Activated CD8-positive, alpha-beta memory T cell treated with anti-CD3 and anti-CD28 coated beads, Interleukin-2, amount 10 ng/mL, durations not matched to agents 7 days and 5 days (primary cell): ENCODE data around the gene ZSWIM1. TPM values are rescaled to one million over a fixed set of nuclear protein-coding genes. Genes with fewer than 3 reads are reported as not detected.
A peak's percentile ranks its signal among the peaks of the same experiment; 100 is the strongest.

Source experiments
- ATAC-seq: fragments of 150-1000 bp; cut with Tn5 transposase; one replicate; pipeline ENCODE4 v1.10.0; 2021; ENCODE audit warnings: moderate library complexity
- CTCF ChIA-PET: fragments of 350-600 bp; sonication (Branson Sonifier 250); formaldehyde crosslinking; loops from one replicate; lab custom pipeline; 2021; ENCODE audit warnings: antibody characterized with exemption; lab: Charles Lee
- DNase-seq: peaks from one replicate; pipeline ENCODE4 v3.0.0-alpha.2; 2020
- H3K27ac Mint-ChIP-seq: one replicate; pipeline ENCODE4 v1.8.0; 2021; ENCODE audit warnings: mild to moderate bottlenecking, mixed read lengths
- H3K27me3 Mint-ChIP-seq: one replicate; pipeline ENCODE4 v1.8.0; 2021; ENCODE audit warnings: mixed read lengths
- H3K36me3 Mint-ChIP-seq: one replicate; pipeline ENCODE4 v1.8.0; 2021; ENCODE audit warnings: mild to moderate bottlenecking, mixed read lengths
- H3K4me1 Mint-ChIP-seq: one replicate; pipeline ENCODE4 v1.8.0; 2021; ENCODE audit warnings: mixed read lengths
- H3K4me3 Mint-ChIP-seq: one replicate; pipeline ENCODE4 v1.8.0; 2021; ENCODE audit warnings: mild to moderate bottlenecking, moderate library complexity, mixed read lengths
- H3K9me3 Mint-ChIP-seq: one replicate; pipeline ENCODE4 v1.8.0; 2022; ENCODE audit warnings: low read depth, mixed read lengths
- total RNA-seq, 2 experiments: library from RNA; stranded (reverse); gene quantifications; one replicate each; pipeline ENCODE4 v1.2.3, GENCODE V29; 2021

The ZSWIM1 gene
- total RNA-seq, 2 experiments from 2014 or later, result 2.2 to 4.4 TPM

DNA sequence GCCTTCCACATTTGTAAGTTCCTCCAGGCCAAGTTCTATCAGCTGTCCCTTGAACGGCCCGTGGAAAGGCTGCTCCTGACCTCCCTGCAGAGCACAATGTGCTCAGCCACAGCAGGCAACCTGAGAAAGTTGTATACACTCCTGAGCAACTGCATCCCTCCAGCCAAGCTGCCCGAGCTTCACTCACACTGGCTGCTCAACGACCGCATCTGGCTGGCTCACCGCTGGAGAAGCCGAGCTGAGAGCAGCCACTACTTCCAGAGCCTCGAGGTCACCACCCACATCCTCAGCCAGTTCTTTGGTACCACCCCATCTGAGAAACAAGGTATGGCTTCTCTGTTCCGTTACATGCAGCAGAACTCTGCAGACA lies 2.1 kb downstream of the ZSWIM1 start:
- Mint-ChIP-seq H3K36me3 (peaks cover 16% of the 10 kb centered on the region), H3K27me3 (peaks cover 8% of the 10 kb centered on the region), H3K27ac (peak overlapping the region; percentile 16), H3K9me3 (no peaks in the 10 kb centered on the region), H3K4me3 (no peak overlapping the region), H3K4me1 (peaks cover 42% of the 10 kb centered on the region)
- ATAC-seq (no peak), DNase-seq (no peak)
- CTCF ChIA-PET, result interaction anchor here (0.8 to 1.4 kb wide), 4 partner anchors 22 to 140 kb away, joined by 3 to 4 read pairs (median 3); no protein-coding TSS in a partner anchor

DNA sequence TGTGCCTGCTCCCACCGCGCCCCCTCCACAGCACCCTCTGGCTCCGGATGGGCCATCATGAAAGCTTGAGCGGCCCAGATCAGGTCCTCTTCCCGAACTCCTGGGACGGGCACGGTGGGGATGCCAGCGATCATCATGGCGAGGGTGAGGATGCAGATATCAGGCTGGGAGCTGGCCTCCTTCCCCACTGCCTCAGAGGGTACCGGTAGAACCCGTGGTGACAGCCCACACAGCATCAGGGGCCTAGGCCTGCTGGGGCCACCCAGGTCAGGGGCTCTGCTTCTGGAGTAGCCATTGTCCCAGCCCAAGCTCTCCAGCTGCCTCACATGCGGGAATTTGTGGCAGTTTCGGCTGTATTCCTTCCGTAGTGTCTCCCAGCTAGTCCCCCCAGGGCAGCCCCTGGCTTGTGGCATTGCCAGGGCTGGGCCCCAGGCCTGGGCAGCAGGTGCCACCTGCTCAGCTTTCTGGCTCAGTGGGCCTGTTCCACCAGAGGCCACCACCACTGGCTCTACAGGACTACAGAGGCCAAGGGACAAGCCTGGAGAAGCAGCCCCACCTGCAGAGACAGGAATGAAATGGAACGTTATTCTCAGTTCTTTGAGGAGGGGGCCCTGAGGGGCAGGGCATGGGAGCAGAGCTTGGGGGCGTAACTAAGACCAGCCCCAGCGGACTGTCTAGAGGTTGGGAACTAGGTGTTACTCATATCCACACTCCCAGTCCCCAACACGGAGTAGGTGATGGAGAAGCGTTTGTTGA lies 5.7 kb downstream of the ZSWIM1 start:
- peaks cover 8% of the 10 kb centered on the region for H3K27me3 Mint-ChIP-seq
- CTCF ChIA-PET, result interaction anchor here (0.7 kb wide), 1 partner anchor 116 kb away, joined by 3 read pairs; no protein-coding TSS in a partner anchor
- ATAC-seq (no peak), DNase-seq (no peak)
- H3K27ac Mint-ChIP-seq, result no peak overlapping the region
- no peaks in the 10 kb centered on the region for H3K9me3 Mint-ChIP-seq
- peaks cover 15% of the 10 kb centered on the region for H3K36me3 Mint-ChIP-seq
- peaks cover 36% of the 10 kb centered on the region for H3K4me1 Mint-ChIP-seq
- no peak overlapping the region for H3K4me3 Mint-ChIP-seq

DNA sequence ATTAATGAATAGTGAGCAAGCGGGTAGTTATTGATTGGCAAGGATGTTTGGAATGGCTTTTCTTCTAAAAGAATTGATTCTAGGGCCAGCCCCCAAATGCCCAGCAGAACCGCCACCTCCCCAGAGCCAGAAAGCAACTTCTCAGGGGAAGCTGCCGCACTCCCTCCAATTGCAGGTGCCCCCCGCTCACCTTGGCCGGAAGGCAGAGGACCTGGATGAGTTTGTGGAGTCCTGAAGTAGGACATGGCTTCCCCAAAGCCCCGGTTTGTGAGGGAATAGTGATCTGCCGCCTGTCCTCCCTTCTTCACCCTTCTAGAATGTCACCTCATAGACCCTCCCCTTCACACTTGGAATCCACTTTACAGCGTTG lies 6.3 kb downstream of the ZSWIM1 start, which contains the start of gene SPATA25:
Gene SPATA25, minus strand, starts transcription at position 277 of the 370 bp plus-strand sequence. Its CDS starts 32 bp downstream, at position 245.
- ATAC-seq (no peak), DNase-seq (no peak)
- CTCF ChIA-PET, result interaction anchor here (0.7 kb wide), 1 partner anchor 116 kb away, joined by 3 read pairs; no protein-coding TSS in a partner anchor
- H3K4me1 Mint-ChIP-seq, result peaks cover 37% of the 10 kb centered on the region
- no peak within 1 kb of the TSS for H3K4me3 Mint-ChIP-seq
- H3K27me3 Mint-ChIP-seq, result peaks cover 5% of the 10 kb centered on the region
- no peak within 1 kb of the TSS for H3K27ac Mint-ChIP-seq
- peaks cover 13% of the 10 kb centered on the region for H3K36me3 Mint-ChIP-seq
- H3K9me3 Mint-ChIP-seq, result no peaks in the 10 kb centered on the region

DNA sequence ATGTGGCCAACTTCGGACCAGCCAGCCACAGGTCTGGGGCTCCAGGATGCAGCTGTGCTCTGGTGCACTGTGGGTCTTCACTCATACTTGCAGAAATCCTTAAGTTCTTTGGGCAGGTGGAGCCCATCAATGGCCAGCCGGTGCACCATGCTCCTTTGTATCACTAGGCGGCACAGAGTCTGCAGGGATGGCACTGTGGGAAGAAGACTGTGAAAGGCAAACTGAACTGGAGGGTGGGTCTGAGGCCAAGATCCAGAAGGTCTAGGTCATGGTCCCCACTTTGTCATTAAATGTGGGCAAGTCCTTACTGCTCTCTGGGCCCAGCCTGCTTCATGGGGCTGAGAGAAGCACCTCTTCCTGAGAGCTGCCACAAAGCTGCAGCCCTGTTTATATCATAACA lies 7.7 kb downstream of the ZSWIM1 start:
- Mint-ChIP-seq H3K9me3 (no peaks in the 10 kb centered on the region), H3K36me3 (peaks cover 4% of the 10 kb centered on the region), H3K27ac (no peak overlapping the region), H3K4me3 (no peak overlapping the region), H3K27me3 (no peaks in the 10 kb centered on the region), H3K4me1 (peaks cover 39% of the 10 kb centered on the region)
- DNase-seq (no peak), ATAC-seq (no peak)
- CTCF ChIA-PET, result interaction anchor here (1.5 to 2.1 kb wide), 3 partner anchors 8 to 61 kb away, joined by 3 to 8 read pairs (median 4); partner anchors contain the start of gene ZSWIM1

DNA sequence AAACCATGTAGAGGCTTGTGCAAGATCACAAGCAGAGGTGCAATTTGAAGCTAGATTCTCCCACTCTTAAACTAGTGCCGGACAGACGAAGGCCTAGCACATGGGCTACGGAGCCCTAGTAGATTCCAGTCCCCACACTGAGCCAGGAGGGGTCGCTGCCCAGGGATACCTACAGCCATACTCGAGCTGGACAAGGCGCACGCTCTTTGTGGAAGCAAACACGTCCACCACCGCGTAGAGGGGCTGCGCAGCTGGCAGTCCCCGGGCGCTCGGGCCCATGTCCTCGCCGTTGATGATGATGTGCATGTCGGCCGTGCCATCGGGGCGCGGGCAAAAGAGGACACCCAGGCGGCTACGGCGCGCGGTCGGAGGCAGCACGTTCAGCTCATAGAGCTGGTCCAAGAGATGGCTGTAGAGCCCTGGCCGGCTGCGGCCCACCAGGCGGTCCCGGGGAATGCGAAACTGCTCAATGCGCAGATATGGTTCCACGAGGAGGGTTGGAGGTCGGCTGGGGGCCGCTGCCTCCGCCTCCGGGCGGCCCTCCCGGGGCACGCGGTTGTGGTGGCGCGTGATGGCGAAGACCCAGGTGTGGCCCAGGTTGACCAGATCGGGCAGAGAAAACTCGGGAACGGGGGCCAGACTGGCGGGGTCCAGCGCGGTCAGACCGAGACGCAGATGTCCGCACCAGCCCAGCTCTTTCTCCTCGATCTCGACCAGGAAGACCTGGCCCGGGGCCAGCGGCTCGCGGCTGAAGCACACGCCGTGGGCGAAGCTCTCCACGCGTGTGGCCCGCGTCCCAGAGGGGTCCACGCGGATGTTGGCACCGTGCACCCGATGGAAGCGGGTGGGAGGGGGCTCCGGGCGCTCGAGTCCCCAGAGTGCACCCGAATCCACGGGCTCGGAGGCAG lies 9.3 kb downstream of the ZSWIM1 start:
- CTCF ChIA-PET, result interaction anchor here (0.7 to 3.5 kb wide), 17 partner anchors 9 to 124 kb away, joined by 3 to 19 read pairs (median 4); partner anchors contain the start of genes DNTTIP1, PCIF1, UBE2C and WFDC3
- Mint-ChIP-seq H3K4me1 (peaks cover 37% of the 10 kb centered on the region), H3K9me3 (no peaks in the 10 kb centered on the region), H3K27ac (peak overlapping the region; percentile 56), H3K27me3 (no peaks in the 10 kb centered on the region), H3K36me3 (peaks cover 4% of the 10 kb centered on the region), H3K4me3 (peak overlapping the region; percentile 84)
- DNase-seq (peak; percentile 55), ATAC-seq (peak; percentile 3)

DNA sequence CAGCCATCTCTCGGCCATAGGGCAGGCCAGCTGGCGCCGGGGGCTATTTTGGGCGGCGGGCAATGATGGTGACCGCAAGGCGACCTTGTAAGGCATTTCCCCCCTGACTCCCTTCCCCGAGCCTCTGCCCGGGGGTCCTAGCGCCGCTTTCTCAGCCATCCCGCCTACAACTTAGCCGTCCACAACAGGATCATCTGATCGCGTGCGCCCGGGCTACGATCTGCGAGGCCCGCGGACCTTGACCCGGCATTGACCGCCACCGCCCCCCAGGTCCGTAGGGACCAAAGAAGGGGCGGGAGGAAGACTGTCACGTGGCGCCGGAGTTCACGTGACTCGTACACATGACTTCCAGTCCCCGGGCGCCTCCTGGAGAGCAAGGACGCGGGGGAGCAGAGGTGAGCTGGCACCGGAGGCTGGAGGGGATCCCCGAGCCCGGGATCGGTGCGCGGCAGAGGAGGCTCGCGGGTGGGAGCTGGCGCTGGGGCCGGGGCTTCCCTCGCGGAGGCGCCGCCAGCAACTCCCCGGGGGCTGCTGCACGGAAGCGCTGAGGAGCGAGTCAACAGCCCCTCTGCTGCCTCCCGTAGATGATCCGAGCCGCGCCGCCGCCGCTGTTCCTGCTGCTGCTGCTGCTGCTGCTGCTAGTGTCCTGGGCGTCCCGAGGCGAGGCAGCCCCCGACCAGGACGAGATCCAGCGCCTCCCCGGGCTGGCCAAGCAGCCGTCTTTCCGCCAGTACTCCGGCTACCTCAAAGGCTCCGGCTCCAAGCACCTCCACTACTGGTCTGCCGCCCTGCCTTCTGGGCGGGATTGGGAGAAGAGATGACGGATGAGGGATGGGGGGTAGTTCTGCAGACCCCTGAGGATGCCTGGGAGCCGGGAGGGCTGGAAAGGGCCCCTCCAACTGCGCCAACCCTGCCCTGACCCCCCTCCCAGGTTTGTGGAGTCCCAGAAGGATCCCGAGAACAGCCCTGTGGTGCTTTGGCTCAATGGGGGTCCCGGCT lies 10.3 kb downstream of the ZSWIM1 start, which contains the start of the genes CTSA and NEURL2:
Gene CTSA, plus strand, starts transcription at position 351 of the 999 bp plus-strand sequence. Its CDS starts 234 bp downstream, at position 585.
Gene NEURL2, minus strand, starts transcription at position 224 of the 999 bp plus-strand sequence. Its CDS starts 217 bp downstream, at position 7.
- CTCF ChIA-PET, result interaction anchor here (0.7 to 3.5 kb wide), 13 partner anchors 8 to 100 kb away, joined by 3 to 19 read pairs (median 3); partner anchors contain the start of genes DNTTIP1, PCIF1, WFDC3 and ZSWIM1
- H3K36me3 Mint-ChIP-seq, result peaks cover 4% of the 10 kb centered on the region
- ATAC-seq, result peak; percentile 88
- peak within 1 kb of the TSS; percentile 84 for H3K4me3 Mint-ChIP-seq
- H3K4me1 Mint-ChIP-seq, result peaks cover 35% of the 10 kb centered on the region
- H3K27ac Mint-ChIP-seq, result peak within 1 kb of the TSS; percentile 75
- peak; percentile 91 for DNase-seq
- H3K9me3 Mint-ChIP-seq, result no peaks in the 10 kb centered on the region
- H3K27me3 Mint-ChIP-seq, result no peaks in the 10 kb centered on the region

DNA sequence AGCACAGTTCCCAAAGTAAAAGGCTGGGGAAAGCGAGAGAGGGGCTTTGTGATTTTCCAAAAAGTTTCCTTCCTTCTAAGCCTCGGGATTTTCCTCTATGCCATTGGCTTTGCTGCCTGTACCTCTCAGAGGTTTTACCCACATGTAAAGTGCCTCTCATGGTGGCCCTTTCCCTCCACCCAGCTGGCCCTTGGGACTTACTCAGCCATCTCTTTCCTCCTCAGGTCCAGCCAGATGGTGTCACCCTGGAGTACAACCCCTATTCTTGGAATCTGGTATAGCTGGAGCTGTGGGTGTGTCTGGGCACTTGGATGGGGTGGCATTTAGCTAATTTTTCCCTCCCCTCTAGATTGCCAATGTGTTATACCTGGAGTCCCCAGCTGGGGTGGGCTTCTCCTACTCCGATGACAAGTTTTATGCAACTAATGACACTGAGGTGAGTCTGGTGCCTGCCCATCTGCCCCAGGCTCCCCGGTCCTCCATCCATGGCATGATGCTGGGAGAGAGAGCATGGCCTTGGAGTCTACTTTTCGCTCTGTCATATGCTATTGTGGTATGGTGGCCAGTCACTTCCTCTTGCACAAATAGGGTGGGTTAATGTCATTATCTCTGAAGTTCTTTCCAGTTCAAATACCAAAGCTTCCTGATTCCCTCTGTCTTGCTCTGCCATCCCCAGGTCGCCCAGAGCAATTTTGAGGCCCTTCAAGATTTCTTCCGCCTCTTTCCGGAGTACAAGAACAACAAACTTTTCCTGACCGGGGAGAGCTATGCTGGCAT lies 11.2 kb downstream of the ZSWIM1 start:
- no peak for ATAC-seq

DNA sequence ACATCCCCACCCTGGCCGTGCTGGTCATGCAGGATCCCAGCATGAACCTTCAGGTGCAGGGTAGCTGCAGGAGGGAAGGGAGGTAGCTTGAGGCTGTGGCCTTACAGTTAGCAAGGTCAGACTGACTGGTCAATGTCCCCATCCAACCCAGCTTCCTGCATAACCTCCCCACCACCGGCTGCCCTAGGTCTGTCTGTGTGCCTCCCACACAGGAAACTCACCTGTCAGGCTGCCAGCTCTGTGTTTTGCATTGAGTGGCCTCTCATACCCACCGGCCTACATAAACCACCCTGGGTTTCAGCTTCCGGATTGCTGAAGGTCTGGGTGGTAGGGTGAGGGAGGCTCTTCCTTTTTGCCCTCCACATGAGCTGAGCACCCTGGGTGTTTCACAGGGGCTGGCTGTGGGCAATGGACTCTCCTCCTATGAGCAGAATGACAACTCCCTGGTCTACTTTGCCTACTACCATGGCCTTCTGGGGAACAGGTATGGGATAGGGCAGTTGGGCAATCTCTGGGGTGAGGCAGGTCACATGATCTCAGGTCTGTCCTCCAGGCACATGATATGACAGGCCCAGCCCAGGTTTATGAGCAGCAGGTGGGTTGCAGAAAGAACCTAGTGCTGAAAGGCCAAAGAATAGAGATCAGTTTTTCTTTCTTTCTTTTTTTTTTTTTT lies 11.9 kb downstream of the ZSWIM1 start:
- peaks cover 35% of the 10 kb centered on the region for H3K4me1 Mint-ChIP-seq
- no peaks in the 10 kb centered on the region for H3K27me3 Mint-ChIP-seq
- H3K9me3 Mint-ChIP-seq, result no peaks in the 10 kb centered on the region
- ATAC-seq (no peak), DNase-seq (peak; percentile 54)
- H3K36me3 Mint-ChIP-seq, result peaks cover 4% of the 10 kb centered on the region
- CTCF ChIA-PET, result interaction anchor here (0.9 to 3.5 kb wide), 8 partner anchors 12 to 94 kb away, joined by 3 to 19 read pairs (median 3); partner anchors contain the start of gene ZSWIM1
- H3K27ac Mint-ChIP-seq, result peak overlapping the region; percentile 66
- peak overlapping the region; percentile 84 for H3K4me3 Mint-ChIP-seq

More for the DNA sequence above, 11.2 kb downstream of the ZSWIM1 start:
- H3K36me3 Mint-ChIP-seq, result peaks cover 4% of the 10 kb centered on the region
- H3K4me1 Mint-ChIP-seq, result peaks cover 35% of the 10 kb centered on the region
- no peak for DNase-seq
- H3K9me3 Mint-ChIP-seq, result no peaks in the 10 kb centered on the region
- H3K27ac Mint-ChIP-seq, result peak overlapping the region; percentile 57
- H3K4me3 Mint-ChIP-seq, result peak overlapping the region; percentile 84
- CTCF ChIA-PET, result interaction anchor here (0.9 to 3.5 kb wide), 7 partner anchors 11 to 95 kb away, joined by 3 to 19 read pairs (median 3); partner anchors contain the start of gene ZSWIM1
- H3K27me3 Mint-ChIP-seq, result no peaks in the 10 kb centered on the region

DNA sequence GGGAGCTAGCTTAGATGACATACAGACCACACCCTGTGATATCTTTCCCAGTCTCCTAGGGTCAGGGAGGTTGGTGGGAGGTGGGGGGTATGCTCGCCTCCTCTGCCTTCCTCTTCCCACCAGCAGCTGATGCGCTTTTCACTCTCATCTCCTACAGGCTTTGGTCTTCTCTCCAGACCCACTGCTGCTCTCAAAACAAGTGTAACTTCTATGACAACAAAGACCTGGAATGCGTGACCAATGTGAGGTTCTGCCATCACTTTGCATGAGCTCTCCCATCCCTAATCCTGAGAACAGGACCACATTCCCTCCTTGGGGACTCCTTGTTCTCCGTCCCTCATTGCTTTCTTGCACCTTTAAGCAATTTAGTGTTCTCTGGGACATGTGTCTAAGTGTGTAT lies 12.8 kb downstream of the ZSWIM1 start:
- peaks cover 35% of the 10 kb centered on the region for H3K4me1 Mint-ChIP-seq
- no peak overlapping the region for H3K4me3 Mint-ChIP-seq
- CTCF ChIA-PET, result interaction anchor here (1.2 to 3.3 kb wide), 2 partner anchors 13 to 40 kb away, joined by 3 to 8 read pairs; partner anchors contain the start of gene ZSWIM1

DNA sequence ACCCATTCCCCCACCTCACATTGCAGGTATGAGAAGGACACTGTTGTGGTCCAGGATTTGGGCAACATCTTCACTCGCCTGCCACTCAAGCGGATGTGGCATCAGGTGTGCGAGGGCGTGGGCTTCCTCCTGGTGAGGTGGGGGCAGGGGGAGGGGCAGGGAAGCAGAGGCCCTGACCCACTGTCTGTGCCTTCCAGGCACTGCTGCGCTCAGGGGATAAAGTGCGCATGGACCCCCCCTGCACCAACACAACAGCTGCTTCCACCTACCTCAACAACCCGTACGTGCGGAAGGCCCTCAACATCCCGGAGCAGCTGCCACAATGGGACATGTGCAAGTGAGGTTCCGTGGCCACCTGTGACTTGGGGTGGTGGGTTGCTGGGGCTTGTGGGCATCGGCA lies 13.8 kb downstream of the ZSWIM1 start:
- Mint-ChIP-seq H3K36me3 (peaks cover 4% of the 10 kb centered on the region), H3K9me3 (no peaks in the 10 kb centered on the region), H3K27me3 (no peaks in the 10 kb centered on the region), H3K27ac (no peak overlapping the region), H3K4me3 (no peak overlapping the region), H3K4me1 (peaks cover 35% of the 10 kb centered on the region)
- CTCF ChIA-PET, result interaction anchor here (0.7 to 0.8 kb wide), 2 partner anchors 14 to 96 kb away, joined by 3 to 4 read pairs; partner anchors contain the start of gene ZSWIM1
- ATAC-seq, result no peak
- no peak for DNase-seq

More for the DNA sequence above, 12.8 kb downstream of the ZSWIM1 start:
- ATAC-seq, result no peak
- no peak for DNase-seq
- H3K27ac Mint-ChIP-seq, result peak overlapping the region; percentile 22
- H3K9me3 Mint-ChIP-seq, result no peaks in the 10 kb centered on the region
- H3K27me3 Mint-ChIP-seq, result no peaks in the 10 kb centered on the region
- H3K36me3 Mint-ChIP-seq, result peaks cover 4% of the 10 kb centered on the region
